A673 (cell line): ENCODE data around the gene PTPA.

Source experiments
- CTCF ChIP-seq: fragments of 300-800, 200-600 bp; sonication (generic); conservative IDR thresholded peaks from 2 replicates; pipeline ENCODE4 v1.5.1; 2017; ENCODE audit warnings: low read depth, mild to moderate bottlenecking, antibody characterized with exemption, low read length, moderate library complexity, mixed read lengths
- EZH2 ChIP-seq: fragments of 200-600 bp; sonication (generic); IDR thresholded peaks from 2 replicates; pipeline ENCODE4 v1.6.1; 2017; ENCODE audit warnings: borderline replicate concordance, low read depth, mild to moderate bottlenecking, mixed read lengths, antibody characterized with exemption, low read length; ENCODE audit not compliant: poor library complexity, severe bottlenecking

DNA sequence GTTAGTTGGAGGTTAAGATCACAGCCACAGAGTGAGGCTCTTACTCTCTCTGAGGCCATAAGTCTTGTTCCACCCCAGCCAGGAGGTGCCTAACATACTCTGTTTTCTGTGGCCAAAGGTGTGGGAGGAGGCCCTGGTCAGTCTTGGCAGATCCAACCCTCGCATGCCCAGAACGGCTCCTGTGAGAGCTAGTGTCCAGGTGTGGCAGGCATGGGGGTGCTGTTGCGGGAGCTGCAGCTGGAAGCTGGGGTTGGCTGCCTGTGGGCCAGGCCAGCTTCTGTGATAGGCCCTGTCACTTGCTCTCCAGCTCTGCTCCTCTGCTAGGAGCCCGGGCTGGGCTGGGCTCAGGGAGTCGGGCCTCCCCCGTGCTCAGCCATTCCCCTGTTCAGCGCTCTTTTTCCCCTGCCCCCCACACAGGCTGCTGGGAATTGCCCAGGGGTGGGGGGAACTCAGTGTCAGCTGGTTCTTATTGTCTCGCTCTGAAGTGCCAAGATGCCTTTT, 35.3 kb downstream of the PTPA start:
- no peak for TF ChIP-seq CTCF
- TF ChIP-seq EZH2 = no peak
